Hepatocyte (in vitro differentiated cells): ENCODE data around the gene EPHA2.
"Not testable (repeated sequence)": the region's sequence is repeated elsewhere in the genome, so short reads cannot be mapped to it uniquely, and the experiment has no call there.

Experiments
- CTCF ChIP-seq: fragments of 200-600 bp; sonication (generic); IDR thresholded peaks from 2 replicates; pipeline ENCODE4 v1.5.1; 2016; ENCODE audit warnings: antibody characterized with exemption, mild to moderate bottlenecking; ENCODE audit not compliant: poor library complexity
- EZH2 ChIP-seq: fragments of 200-600 bp; sonication (generic); IDR thresholded peaks from 2 replicates; pipeline ENCODE4 v1.6.1; 2016; ENCODE audit warnings: antibody characterized with exemption, mild to moderate bottlenecking, borderline replicate concordance

GRCh38 chr1:16196139-16196538 lies 40.3 kb upstream of the EPHA2 start:
- not testable (repeated sequence) for TF ChIP-seq CTCF, EZH2
